GM04503 (cell line): Measurements from ENCODE around the gene HOXB6.

Experiments
- DNase-seq: peaks from one replicate; pipeline ENCODE4 v3.0.0-alpha.2; 2012; ENCODE audit warnings: low read depth

HOXB6 gene

DNA sequence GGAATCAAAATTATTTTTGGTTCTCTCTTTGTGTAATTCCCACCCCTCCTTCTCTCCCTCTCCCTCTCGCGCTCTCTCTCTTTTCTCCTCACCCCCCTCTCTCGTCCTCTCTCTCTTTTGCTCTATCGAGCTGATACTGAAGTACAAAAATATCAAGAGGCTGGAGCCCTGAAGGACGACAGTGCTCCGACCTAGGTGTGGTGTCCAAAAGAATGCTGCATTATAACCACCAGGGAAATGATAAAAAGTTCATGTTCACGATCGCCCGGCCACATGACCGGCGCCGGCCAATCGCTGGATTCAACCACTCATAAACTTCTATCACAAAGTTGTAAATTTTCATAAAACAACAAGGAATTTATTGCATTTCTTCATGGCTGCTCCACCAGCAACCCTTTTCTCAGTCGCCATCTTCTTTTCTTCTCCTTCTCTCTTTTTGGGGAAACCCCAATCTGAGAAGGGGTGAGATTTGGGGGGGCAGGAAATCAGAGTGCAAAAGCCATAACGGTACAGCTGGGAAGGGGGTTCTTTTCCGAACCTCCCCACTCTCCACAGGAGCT lies at the start of gene HOXB6:
Gene HOXB6 (minus strand): TSS at position 217 of the 560 bp plus-strand sequence. CDS start 6,836 bp downstream, outside the sequence.
- no peak for DNase-seq

DNA sequence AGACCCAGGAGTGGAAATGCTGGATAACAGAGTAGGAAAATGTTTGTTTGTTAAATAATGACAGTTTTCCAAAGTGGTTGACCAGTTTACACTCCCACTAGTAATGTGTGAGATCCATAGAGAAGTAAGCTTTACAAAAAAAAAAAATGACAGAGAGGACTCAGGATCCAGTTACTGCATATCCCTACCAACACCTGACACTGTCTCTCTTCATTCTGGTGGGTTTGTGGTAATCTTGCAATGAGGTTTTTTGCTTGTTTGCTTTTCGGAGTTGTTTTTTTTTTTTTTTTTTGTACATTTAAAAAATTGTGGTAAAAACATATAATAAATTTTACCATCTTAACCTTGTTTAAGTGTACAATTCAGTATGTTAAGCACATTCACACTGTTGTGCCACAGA lies 45.0 kb upstream of the HOXB6 start:
- DNase-seq, result no peak

DNA sequence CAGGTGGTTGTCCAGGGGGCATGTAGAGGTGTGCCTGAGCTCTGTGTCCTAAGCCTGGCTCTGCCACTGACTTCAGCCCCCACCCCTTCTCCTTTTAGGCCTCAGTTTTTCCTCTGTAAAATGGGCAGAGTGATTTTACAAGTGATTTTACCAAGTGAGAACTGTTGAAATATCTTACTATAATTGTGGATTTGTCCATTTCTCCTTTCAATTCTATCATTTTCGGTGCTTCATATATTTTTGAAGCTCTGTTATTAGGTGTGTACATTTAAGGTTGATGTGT lies 43.1 kb upstream of the HOXB6 start:
- DNase-seq, result no peak

DNA sequence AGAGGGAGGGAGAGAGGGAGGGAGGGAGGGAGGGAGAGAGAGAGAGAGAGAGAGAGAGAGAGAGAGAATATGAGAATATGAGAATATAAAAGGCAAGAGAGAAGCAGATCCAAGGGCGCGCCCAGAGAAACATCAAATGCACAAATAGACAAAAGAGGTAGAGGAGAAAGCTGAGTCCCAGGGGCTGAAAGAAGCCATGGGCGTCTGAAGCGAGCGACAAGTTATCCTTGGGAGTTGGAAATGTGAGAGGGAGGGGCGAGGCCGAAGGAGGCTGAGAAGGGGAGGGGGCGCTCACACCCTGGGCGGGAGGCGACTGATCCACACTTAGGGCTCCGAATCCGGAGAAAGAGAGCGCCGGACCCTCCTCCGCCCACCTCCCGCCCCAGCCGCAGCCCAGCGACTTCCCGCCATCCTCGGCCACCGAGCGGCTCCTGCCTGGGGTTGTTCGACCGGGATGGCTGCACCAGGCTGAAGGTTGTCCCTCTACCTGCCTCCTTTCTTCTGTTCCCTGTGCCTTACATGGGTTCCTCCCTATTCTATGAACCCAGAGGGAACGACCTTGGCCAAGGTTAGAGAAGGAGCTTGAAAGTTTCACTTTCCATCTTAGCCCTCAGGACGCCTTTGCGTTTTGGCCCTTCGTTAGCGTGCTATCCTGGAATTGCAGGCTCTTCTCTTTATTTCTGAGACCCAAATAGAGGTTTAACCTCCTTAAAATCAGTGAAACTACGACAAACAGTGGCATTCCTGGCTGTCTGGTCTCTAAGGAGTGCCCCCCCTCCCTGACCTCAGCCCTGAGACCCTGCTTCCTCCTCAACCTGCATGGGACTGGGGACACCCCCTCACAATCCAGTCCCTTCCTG lies 42.5 kb upstream of the HOXB6 start:
- no peak for DNase-seq

DNA sequence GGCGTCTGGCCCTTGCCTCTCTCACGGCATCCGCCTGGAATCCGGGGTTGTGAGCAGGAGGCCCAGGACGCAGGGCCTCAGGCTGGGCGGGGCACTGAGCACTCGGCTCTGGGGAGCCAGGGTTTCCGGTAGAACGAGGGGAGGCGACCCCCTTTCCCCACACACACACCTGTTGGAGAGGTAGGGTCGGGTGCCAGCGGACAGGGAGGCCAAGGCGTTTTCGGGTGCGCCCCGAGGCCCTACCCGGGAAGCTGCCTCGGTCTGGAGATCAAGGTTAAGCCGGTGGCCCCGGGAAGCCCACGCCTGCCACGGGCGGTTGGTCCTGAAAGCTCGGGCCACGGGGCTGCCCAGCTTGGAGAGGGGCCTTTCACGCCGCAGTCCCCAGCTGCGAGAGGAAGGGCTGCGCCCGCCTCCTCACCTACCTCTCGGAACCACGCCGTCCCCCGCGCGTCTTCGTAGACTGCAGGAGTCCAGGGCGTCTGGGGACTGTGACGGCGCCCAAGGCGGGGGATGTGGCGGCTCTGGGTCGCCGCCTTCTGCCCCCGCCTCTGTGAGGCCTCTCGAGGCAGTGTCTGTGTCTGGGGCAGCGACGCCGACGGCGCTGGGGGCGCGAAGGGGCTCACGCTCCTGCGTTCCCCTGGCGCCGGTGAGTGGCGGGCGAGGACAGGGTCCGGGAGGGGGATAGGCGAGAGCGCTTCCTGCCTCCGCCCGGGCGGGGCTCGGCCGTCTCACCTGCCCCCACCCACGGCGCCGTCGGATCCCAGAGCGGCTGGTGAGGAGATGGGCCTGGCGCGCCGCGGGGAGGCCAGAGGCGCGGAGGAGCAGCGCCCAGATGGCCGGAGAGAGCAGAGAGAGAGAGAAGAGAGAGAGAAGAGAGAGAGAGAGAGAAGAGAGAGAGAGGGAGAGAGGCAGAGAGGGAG lies 41.7 kb upstream of the HOXB6 start:
- no peak for DNase-seq

DNA sequence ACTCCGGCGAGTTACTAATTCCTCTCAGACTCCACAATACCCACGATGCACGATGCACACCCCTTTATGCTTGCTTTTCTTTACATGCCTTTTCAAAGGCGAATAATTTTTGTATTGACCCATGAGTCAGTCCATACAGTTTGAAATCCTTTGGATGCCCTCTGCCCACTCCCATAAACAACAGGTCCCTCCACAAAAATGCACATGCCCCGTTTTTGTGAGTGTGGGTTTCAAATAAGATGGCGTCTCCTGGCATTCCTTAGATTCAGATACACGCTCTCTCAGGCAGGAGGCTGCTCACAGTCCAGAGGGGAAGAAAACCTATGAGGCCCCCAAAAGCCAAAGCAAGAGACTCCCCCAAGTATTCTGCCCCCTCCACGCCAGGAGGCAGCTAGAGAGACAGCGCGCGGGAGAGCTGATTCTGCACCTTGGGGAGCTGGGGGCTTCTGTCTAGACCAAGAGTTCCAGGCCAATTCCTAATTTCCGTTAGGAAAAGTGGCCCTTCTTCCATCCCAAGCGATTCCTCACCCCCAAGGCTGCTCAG lies 40.9 kb upstream of the HOXB6 start:
- no peak for DNase-seq

DNA sequence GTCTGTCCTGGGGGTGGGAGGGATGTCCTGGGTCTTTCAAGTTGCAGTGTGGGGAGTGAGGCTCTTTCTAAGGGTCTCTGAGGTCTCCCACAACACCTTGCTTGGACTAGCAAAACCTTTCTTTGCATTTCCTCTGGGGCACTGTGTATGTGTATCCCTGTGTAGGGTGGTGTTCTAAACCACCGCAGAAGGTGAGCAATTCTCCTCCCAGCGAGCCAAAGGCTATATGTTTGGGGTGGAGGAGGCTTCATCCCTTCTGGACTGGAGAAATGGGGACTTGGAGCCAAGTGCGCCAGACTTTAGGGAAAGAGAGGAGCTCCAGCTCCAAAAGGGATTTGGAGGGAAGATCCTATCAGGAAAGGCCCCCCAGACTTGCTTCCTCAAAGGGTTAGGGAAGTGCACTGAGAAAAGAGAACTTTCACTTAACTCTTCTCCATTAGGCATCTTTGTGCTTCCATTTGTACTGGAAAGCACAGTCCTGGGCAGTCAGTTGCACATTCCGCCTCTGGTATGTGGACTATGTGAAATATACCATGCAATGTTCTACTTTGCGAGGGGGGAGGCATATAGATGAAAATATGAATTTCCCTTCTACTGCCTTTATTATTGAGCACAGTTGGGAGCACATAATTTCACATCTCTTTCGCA lies 40.2 kb upstream of the HOXB6 start:
- DNase-seq, result no peak

DNA sequence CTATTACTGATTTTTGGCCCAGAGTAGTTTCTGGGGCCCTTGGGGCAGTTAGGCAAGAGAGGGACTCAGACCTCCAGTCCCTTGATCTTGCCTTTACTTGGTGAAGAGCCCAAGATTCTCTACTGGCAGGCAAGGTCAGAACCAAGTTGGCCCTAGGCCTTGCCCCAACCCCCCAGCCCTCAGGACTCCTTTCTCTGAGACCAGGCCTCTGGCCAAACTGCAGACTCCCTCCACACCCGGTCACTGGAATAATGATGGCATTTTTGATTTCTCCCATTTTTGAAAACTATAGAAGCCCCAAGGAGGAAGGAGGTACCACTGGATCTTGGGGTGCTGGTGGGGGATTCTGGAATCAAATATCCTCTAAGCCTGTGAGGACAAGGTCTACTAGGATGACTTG lies 39.4 kb upstream of the HOXB6 start:
- no peak for DNase-seq

DNA sequence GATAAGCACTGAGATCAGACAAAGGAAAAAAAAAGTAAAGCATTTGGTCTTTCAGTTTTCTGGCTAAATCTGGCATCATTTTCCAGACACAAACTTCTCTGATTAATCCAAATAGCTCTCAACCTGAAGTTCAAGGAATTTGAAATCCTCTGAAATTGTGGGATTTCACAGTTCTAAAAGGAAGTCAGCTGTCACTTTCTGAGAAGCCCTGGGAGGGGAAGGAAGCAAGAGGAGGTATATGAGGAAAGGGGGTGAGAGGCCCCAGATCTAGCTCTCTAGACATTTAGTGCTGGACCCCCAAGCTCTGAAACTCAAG lies 38.9 kb upstream of the HOXB6 start:
- no peak for DNase-seq

DNA sequence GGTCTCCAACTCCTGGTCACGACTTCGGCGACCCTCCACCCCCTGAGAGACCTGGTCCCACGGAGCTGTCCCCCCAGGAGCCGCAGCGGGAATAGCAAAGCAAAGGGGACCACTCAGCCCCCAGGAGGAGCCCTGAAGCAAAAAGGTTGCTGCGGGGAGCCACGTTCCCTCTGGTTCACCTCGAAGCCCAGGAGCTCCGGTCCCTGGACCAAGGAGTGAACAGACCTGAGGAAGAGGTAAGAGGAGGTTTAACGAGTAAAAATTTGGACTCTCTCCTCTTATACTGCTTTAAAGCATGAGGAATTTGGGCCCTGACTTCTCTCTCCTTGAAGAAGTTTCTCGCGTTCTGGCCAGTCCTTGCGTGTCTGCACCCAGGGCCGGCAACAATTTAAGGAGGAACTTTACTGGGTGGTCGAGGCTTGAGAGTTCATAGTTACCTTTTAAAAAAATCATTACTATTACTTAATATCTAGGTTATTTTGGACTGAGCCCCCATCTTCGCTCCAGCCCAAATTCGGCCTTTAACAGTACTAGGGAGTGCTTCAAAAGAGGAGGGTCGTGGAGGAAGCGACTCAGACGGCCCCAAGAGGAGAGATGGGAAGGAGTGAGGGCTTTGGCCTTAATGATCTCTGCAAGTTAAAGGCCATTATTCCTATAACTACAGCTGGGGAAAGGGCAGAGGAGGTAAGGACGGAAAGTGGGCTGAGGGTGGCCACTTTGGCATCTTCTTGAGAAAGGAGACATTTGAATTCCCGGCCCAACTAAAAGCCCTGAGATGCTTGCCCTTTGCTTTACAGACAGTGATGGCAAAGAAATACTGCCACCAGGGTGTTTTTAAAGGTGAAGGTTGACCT lies 38.3 kb upstream of the HOXB6 start:
- DNase-seq, result no peak

DNA sequence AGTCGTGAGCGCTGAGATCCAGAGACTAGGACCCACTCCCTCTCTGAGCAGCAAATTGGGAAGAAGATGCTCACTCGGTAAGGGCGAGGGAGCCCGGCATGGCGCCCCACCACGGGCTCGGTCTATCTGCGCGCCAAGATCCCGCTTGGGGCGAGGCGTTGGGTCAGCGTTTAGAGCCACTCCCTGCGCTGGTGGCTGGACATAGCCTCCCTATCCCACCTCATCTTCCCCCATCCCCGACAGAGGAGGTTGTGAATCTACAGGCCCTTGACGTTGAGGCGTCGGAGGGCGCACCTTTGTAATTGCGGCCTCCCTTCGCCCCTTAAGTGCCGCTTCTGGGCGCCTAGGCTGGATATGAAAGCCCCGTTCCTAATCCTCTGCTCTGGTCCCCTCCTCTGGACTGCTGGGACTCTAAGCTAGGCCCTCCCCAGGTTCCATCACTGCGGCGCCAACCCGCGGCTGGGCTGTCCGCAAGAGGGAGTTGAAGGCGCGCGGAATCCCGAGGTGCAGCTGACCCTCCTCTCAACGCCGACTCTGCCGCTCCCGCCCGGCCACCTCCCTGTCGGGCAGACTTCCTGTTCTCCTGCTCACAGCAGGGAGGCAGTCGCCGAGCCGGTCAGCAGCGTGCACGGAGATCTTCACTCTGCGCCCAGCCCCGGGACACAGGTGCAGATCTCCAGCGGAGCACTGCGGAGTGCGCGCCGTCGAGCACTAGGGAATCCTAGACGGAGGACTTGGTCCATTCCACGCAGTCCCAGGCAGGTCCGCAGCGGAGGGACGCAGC lies 37.5 kb upstream of the HOXB6 start:
- DNase-seq, result no peak

DNA sequence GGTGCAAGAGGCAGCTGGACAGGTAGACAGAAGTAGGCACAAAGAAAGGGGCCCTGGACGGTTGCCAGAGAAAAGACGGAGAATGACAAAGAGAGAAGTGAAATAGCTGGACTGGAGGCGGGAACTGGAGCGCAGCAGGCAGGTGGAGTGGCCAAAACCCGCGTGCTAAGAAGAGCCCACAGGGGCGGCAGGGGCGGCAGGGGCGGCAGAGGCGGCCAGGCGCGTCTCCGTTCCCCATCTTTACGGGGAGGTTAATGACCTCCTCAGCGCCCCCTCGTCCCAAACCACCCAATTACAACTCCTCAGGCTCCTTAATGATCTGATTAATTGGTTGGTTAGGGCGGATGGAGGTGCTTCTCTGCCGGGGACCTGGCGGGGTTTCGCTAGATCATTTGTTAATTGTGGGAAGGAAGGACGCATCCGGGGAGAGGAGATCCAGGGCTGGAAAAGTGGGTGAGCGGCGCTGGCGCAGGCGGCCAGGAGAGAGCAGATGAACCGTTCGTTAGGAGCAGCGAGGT lies 36.8 kb upstream of the HOXB6 start:
- DNase-seq, result no peak

DNA sequence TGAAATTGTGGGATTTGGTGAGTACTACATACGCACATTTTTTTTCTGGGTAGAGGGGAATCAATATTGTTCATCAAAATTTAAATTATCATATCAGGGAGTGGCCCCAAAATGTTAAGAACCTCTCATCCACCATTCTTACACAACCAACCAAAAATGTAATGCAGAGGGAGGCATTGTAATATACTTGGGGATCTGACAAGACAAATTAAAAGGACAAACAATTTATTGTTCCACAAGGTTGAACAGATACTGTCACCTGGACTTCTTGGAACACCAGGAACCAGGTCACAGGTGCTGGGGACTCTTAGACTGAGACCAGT lies 36.0 kb upstream of the HOXB6 start:
- no peak for DNase-seq

DNA sequence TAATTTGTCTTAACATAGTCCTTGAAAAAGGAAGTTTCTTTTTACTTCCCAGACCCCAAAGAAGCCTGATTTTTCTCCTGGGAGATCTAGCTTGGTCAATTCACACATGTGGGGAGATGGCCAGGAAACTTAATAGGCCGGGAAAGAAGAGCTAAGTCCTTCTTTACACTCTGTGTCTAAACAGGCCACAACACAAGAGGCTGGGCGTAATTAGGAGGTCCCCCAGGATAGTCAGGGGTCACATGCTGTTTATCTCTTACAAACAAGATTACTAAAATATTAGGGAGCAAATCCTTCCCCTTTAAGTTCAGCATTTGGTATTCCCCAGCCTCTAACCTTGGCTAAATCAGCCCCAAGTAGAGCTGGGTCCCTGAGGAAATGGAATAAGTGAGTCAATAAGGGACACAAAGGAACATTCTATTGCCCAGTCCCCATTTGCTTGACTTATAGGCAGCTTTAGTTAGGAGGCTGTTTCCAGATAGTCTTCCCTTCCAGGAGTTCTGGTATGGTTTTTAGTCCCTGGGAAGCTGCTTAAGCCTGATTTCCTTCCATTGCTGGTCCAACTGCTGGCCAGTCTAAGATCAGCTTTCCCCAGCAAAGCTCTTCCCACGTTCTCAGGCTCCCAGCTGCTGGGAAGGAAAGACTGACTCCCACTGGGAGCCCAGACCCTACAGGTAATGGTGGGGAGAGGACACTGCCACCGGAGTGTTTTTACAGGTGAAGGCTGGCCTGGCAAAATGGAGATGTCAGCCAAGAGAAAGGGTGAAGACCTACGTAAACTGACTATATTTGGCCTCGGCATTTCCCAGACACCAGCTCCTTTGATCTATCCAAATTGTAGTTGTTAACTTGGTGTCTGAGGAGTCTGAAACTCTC lies 35.4 kb upstream of the HOXB6 start:
- no peak for DNase-seq

DNA sequence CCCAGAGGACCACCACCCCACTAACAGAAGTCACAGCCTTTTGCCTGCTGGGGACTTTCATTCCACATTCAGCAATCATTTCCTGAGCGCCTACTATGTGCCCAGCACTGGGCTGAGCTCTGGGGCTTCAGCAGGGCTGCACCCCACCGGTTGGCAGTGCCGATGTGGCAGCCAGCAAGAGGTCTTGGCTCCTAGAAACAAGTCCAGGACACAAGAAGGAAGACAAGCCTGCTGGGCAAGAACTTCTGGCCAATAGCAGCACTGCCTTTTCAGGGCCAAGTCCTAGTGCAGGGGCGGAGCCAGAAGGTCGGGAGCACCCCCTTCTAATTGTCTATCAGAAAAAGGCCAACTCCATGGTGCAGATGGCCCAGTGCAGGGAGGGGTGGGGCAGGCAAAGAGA lies 34.4 kb upstream of the HOXB6 start:
- DNase-seq, result no peak

DNA sequence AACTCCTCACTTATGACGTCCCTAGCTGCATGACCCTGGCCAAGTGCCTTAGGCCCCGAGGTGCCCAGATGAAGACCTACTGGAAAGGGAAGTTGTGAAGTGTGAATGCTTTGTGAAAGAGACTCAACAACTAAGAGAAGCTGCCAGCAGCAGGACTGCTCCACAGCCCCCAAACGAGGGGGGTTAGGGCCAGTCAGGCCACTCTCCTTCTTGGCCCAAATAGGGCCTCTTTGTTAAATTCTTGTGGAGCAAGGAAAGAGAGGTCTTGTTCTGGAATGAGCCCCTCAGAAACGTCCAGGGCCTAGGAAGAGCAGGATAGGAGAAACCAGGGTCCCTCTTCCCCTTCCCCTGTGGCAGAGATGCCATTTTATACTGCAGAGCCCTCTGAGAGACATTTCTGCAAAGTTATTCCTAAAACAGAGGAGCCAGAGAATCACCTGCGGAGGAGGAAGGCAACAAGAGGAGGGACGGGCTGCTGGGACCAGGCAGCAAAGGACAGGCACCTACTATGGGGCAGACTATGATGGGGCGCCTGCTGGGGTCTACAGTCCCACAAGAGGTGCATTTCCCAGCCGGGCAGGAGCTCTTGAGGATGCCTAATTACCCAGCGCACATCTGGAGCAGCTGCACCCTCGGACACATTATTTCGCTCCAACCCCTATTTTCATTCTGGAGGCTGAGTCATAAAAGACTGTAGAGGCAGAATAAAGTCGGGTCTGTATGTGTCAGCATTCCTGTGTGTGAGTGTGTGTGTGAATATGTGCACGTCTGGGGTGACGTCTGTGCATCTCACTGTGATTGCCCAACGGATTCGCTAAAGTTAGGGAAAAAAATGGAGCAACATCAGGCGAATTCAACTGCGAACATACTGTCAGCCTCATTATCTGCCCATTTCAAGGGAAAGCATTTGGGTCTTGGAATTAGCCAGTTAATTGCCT lies 32.8 kb upstream of the HOXB6 start:
- DNase-seq, result peak; percentile 74

DNA sequence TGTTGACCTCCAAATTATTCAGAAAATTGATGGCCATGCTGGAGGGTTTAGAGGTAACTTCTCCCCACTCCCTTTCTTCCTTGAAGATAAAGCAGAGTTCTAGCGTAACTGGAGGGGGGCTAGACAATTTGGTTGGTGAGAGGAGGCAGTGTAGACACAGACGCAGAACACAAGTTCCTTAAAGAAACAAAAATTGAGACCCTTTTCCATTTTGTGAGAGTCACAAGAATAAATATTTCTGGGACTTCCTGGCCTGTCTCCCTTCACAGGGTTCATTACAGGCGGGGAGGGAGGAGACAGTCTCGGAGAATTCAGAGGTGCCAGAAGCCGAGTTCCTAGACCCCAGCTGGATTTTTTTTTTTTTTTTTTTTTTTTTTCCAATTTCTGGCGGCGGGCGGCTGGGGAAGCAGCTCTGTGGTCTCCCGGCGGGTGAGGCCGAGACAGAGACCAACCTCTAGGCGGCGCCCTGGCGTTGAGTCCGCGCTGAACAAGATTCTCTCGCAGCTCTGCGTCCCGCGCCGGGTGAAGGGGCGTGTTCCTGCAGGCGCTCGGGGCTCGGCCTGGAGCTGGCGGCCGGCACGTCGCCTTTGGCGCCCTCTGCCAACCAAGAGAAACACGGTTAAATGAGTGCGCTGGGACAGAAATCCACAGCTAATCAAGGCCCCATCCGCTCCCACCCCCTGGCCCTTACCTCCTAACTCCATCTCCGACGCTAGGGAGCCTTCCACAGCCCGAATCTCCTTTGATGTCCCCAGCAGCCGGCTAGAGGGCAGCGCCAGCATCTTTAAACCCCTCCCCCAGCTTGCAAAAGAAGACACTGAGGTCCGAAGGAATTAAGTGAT lies 31.6 kb upstream of the HOXB6 start:
- DNase-seq, result no peak
